PC-3 (cell line): ENCODE data around the gene CLOCK. TPM values are rescaled to one million over a fixed set of nuclear protein-coding genes. Genes with fewer than 3 reads are reported as not detected.

ENCODE experiments used
- ATAC-seq: fragments of 200-7000 bp; cut with Tn5 transposase; 2 replicates; pipeline ENCODE4 v1.9.1; 2020; ENCODE audit warnings: mild to moderate bottlenecking, moderate library complexity
- BruUV-seq: library from RNA; stranded (reverse); fragments of 400-500 nt; replicated peaks from 2 replicates; lab custom pipeline; 2021; lab: Mats Ljungman, UMichigan
- CTCF ChIA-PET: fragments of 300-600 bp; sonication (Branson Sonifier 250); formaldehyde crosslinking; loops from one replicate; lab custom pipeline; 2022; ENCODE audit warnings: antibody characterized with exemption; lab: Charles Lee
- POLR2A ChIA-PET: fragments of 300-600 bp; sonication (Branson Sonifier 250); formaldehyde crosslinking; loops from one replicate; lab custom pipeline; 2022; ENCODE audit warnings: antibody characterized with exemption; ENCODE audit not compliant: unreplicated experiment; lab: Charles Lee
- DNase-seq: peaks from one replicate; pipeline ENCODE4 v3.0.0-alpha.2; 2015
- H2AFZ ChIP-seq: fragments of 300-600 bp; sonication (generic); 2 replicates; pipeline ENCODE4 v1.6.0; 2016; ENCODE audit warnings: antibody characterized with exemption, low read length
- H3F3A ChIP-seq: fragments of 300-600 bp; sonication (generic); one replicate; pipeline ENCODE4 v1.6.0; 2017; ENCODE audit warnings: antibody characterized with exemption, low read length, control low read depth, mild to moderate bottlenecking; ENCODE audit not compliant: unreplicated experiment
- H3K27ac ChIP-seq: fragments of 300-600 bp; sonication (generic); 2 replicates; pipeline ENCODE4 v1.5.1; 2016; ENCODE audit warnings: mild to moderate bottlenecking, low read length
- H3K27me3 ChIP-seq: fragments of 300-600 bp; sonication (generic); 2 replicates; pipeline ENCODE4 v1.6.1; 2016; ENCODE audit warnings: low read length, mixed read lengths
- H3K36me3 ChIP-seq: fragments of 300-600 bp; sonication (generic); 2 replicates; pipeline ENCODE4 v1.6.1; 2016; ENCODE audit warnings: low read depth, mixed run types, low read length, mixed read lengths
- H3K4me1 ChIP-seq: fragments of 300-600 bp; sonication (generic); 2 replicates; pipeline ENCODE4 v1.5.1; 2016; ENCODE audit warnings: low read length; ENCODE audit not compliant: insufficient read depth
- H3K4me2 ChIP-seq: fragments of 300-600 bp; sonication (generic); 2 replicates; pipeline ENCODE4 v1.6.0; 2016; ENCODE audit warnings: low read length
- H3K4me3 ChIP-seq: fragments of 300-600 bp; sonication (generic); 2 replicates; pipeline ENCODE4 v1.5.1; 2016; ENCODE audit warnings: mild to moderate bottlenecking, low read length, mixed read lengths
- H3K79me2 ChIP-seq: fragments of 300-600 bp; sonication (generic); 2 replicates; pipeline ENCODE4 v1.6.1; 2017; ENCODE audit warnings: low read length, mixed read lengths
- H3K9ac ChIP-seq: fragments of 300-600 bp; sonication (generic); 2 replicates; pipeline ENCODE4 v1.6.0; 2016; ENCODE audit warnings: mild to moderate bottlenecking, low read length
- H3K9me2 ChIP-seq: fragments of 300-600 bp; sonication (generic); replicated peaks from 2 replicates; pipeline ENCODE4 v1.6.1; 2016; ENCODE audit warnings: mixed run types, low read length, mixed read lengths
- H3K9me3 ChIP-seq: fragments of 300-600 bp; sonication (generic); 2 replicates; pipeline ENCODE4 v1.6.1; 2016; ENCODE audit warnings: low read length, mixed read lengths
- H4K20me1 ChIP-seq: fragments of 300-600 bp; sonication (generic); 2 replicates; pipeline ENCODE4 v1.6.1; 2016; ENCODE audit warnings: low read length, mixed read lengths
- CTCF ChIP-seq: fragments of 300-600 bp; sonication (generic); conservative IDR thresholded peaks from 2 replicates; pipeline ENCODE4 v1.5.1; 2017; ENCODE audit warnings: antibody characterized with exemption, low read depth, mild to moderate bottlenecking, low read length
- EZH2 ChIP-seq: fragments of 300-600 bp; sonication (generic); IDR thresholded peaks from one replicate; pipeline ENCODE4 v1.6.1; 2017; ENCODE audit warnings: antibody characterized with exemption, mild to moderate bottlenecking, low read length; ENCODE audit not compliant: unreplicated experiment
- EZH2phosphoT487 ChIP-seq: fragments of 300-600 bp; sonication (generic); IDR thresholded peaks from 2 replicates; pipeline ENCODE4 v1.6.1; 2018; ENCODE audit warnings: mild to moderate bottlenecking, antibody characterized with exemption, low read length, borderline replicate concordance
- intact Hi-C: fragments of 100-400 bp; cut with micrococcal nuclease; formaldehyde crosslinking; loops from 2 replicates; pipeline ENCODE4 v1.9.0; 2023
- total RNA-seq: library from RNA; depleted of rRNA; stranded (reverse); fragments of >200 nt; gene quantifications from 2 replicates; pipeline ENCODE4 v1.2.3, GENCODE V29; 2014

CLOCK gene
- total RNA-seq, 1 experiment from 2014 or later: 39.7 TPM

GRCh38 chr4:55393461-55394320 is 153.0 kb downstream of the CLOCK start:
- Histone ChIP-seq H3K79me2 (peaks cover 29% of the 10 kb centered on the region), H3K4me2 (peak overlapping the region; percentile 67), H3F3A (peaks cover 3% of the 10 kb centered on the region), H3K9me2 (no peaks in the 10 kb centered on the region), H2AFZ (peak overlapping the region; percentile 6; the same call in 1 of the 2 replicates), H3K4me3 (peak overlapping the region; percentile 21; the same call in 1 of the 2 replicates), H3K4me1 (peaks cover 31% of the 10 kb centered on the region), H3K27me3 (no peaks in the 10 kb centered on the region), H4K20me1 (peaks cover 26% of the 10 kb centered on the region), H3K9me3 (no peaks in the 10 kb centered on the region), H3K27ac (peak overlapping the region; percentile 88), H3K9ac (peak overlapping the region; percentile 47), H3K36me3 (peaks cover 7% of the 10 kb centered on the region; the same call in 1 of the 2 replicates)
- TF ChIP-seq EZH2phosphoT487 (no peak), EZH2 (no peak), CTCF (no peak)
- intact Hi-C loops: loop anchor here (1.0 kb wide), 2 partner anchors 14 to 45 kb away; no protein-coding TSS in a partner anchor
- peak; percentile 65 for ATAC-seq
- ChIA-PET POLR2A (no interaction called here), CTCF (interaction anchor here (1.4 kb wide), 1 partner anchor 47 kb away, joined by 8 read pairs; the partner anchor contains the start of gene SRD5A3)
- DNase-seq: peak; percentile 90
- no TSS peak for BruUV-seq

GRCh38 chr4:55386840-55387239 is 159.9 kb downstream of the CLOCK start:
- H3K27ac ChIP-seq: no peak overlapping the region
- no peaks in the 10 kb centered on the region for H3K36me3 ChIP-seq
- no peaks in the 10 kb centered on the region for H3K79me2 ChIP-seq
- intact Hi-C loops: no loop called here
- no peaks in the 10 kb centered on the region for H4K20me1 ChIP-seq
- TF ChIP-seq EZH2phosphoT487: no peak
- TF ChIP-seq EZH2: no peak
- no peak for TF ChIP-seq CTCF
- H3F3A ChIP-seq: no peaks in the 10 kb centered on the region
- ChIA-PET CTCF (no interaction called here), POLR2A (no interaction called here)
- H3K9ac ChIP-seq: no peak overlapping the region
- no TSS peak for BruUV-seq
- no peaks in the 10 kb centered on the region for H3K9me3 ChIP-seq
- no peaks in the 10 kb centered on the region for H3K9me2 ChIP-seq
- ATAC-seq (no peak), DNase-seq (no peak)
- no peaks in the 10 kb centered on the region for H3K27me3 ChIP-seq
- peaks cover 12% of the 10 kb centered on the region for H3K4me1 ChIP-seq
- H2AFZ ChIP-seq: no peak overlapping the region
- no peak overlapping the region for H3K4me2 ChIP-seq
- no peak overlapping the region for H3K4me3 ChIP-seq

- H3K27me3 ChIP-seq: no peaks in the 10 kb centered on the region
- intact Hi-C loops: no loop called here
- H4K20me1 ChIP-seq: no peaks in the 10 kb centered on the region
- TF ChIP-seq CTCF: no peak
- TF ChIP-seq EZH2phosphoT487: no peak
- no peak for TF ChIP-seq EZH2
- no peaks in the 10 kb centered on the region for H3K36me3 ChIP-seq
- H3K9me2 ChIP-seq: no peaks in the 10 kb centered on the region
- no peak overlapping the region for H3K27ac ChIP-seq
- no peaks in the 10 kb centered on the region for H3F3A ChIP-seq
- H3K4me2 ChIP-seq: no peak overlapping the region
- H3K4me3 ChIP-seq: no peak overlapping the region
- POLR2A ChIA-PET: interaction anchor here (0.7 kb wide), 1 partner anchor 43 kb away, joined by 6 read pairs; no protein-coding TSS in a partner anchor
- peaks cover 12% of the 10 kb centered on the region for H3K4me1 ChIP-seq
- no peak overlapping the region for H2AFZ ChIP-seq
- no peaks in the 10 kb centered on the region for H3K79me2 ChIP-seq
- BruUV-seq: no TSS peak
- DNase-seq: peak; percentile 56
- H3K9ac ChIP-seq: no peak overlapping the region
- H3K9me3 ChIP-seq: no peaks in the 10 kb centered on the region
- CTCF ChIA-PET: no interaction called here
- peak; percentile 87 for ATAC-seq
Observed at GRCh38 chr4:55386073-55386472, 160.6 kb downstream of the CLOCK start.
